HG03520 (cell line): ENCODE data around the gene SNRNP40.

Source experiments
- ATAC-seq: cut with Tn5 transposase; IDR thresholded peaks from one replicate; pipeline ENCODE4 v1.9.1; 2021; ENCODE audit warnings: mild to moderate bottlenecking, moderate library complexity; ENCODE audit not compliant: unreplicated experiment

Gene SNRNP40

DNA sequence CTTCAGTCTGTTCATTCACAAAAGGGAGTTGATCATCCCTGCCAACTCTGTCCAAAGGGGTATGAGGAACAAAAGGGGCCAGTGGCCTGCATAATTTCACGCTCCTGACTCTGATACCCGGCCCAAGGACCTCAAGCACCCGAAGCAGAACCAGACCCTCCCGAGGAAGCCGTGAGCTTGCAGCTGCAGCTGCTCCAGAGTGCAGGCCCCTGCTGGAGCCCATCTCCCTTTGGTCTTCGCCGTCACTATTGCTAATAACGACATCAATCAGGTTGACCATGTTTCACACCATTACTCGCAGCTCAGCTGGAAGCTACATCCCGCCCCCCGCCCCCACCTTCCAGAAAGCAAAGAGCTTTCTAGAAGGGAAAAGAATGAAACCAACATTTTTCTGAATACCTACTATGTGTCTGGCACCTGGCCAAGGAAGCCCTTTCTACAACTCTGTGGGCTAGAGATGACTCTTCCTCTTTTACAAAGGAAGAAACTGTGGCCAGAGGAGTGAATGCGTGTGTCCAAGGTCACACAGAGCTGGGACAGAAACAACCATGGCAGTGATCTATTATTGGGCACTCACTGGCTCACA is 62.4 kb downstream of the SNRNP40 start:
- no peak for ATAC-seq

DNA sequence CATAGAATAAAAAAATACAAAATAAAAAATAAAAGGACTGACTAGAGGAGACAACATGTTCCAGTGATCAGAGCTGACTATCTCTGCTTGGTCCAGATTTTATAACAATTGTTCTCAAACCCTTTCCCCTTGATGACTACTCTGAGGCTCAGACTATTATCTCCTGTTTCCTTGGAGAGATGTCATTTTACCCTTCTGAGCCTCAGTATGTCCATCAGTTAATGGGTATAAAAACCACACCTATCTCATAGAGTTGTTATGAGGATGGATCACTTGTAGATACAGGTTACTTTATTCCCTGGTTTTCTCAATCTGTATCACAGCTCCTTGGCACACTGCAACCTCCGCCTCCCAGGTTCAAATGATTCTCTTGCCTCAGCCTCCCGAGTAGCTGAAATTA is 63.9 kb downstream of the SNRNP40 start:
- no peak for ATAC-seq

DNA sequence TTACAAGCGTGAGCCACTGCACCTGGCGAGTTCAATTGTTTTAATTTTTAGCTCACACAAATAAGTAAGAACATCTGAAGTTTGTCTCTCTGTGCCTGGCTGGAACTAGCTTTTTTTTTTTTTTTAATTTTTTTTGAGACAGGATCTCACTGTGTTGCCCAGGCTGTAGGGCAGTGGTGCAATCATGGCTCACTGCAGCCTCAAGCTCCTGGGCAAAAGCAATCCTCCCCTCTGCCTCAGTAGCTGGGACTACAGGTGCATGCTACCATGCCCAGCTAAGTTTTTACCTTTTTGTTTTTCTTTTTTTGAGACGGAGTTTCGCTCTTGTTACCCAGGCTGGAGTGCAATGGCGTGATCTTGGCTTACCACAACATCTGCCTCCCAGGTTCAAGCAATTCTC is 64.8 kb downstream of the SNRNP40 start:
- ATAC-seq = no peak

DNA sequence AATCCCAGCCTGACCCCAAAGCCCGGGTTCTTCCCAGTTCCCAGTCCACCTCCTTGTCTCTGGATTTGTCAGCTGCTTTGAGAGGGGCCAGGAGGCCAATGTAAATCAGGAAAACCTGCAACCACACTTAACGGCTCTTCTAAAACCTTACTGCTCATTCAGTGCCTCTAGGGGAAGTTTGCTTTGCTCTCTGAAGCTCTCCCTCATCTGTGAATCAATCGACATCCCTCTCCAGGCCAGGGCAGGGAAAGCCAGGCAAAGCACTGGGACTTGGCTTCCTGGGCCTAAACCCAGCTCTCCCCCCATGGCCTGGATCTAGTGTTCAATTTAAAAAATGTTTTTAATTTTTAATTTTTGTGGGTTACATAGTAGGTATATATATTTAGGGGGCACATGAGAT is 66.2 kb downstream of the SNRNP40 start:
- no peak for ATAC-seq

GRCh38 chr1:31228986-31229385 is 67.6 kb downstream of the SNRNP40 start:
- ATAC-seq = no peak

DNA sequence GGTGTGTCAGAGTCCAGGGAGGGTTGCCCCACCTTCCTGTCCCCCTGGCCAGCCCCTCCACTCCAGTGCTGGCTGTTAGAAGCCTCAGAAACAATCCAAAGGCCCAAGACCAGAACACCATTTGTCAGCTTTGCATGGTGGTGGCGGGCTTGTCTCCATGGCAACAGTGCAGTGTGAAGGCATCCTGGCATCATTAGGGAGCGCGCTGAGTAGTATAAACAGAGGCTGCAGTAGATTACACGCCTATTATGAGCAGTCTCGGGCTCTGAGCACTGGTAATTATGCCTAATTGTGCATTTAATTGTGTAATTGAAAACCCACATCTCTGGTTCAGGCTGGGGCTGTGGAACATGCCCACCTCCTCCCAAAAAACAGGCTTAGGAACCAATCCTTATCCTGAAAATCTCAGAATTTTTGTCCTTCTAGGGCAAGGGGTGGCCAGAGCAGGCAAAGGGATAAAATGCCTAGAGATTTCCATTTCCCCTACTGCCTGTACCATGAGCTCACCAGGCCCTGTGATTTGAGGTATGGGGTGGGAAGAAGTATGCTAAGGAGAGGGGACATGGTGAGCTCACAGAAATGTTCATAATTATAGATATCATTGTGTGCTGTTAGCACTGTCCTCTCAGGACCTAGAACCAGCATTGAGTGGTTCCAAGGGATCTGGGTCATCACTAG is 68.6 kb downstream of the SNRNP40 start:
- no peak for ATAC-seq

GRCh38 chr1:31224068-31224467 is 72.5 kb downstream of the SNRNP40 start:
- ATAC-seq = no peak

GRCh38 chr1:31222176-31222575 is 74.4 kb downstream of the SNRNP40 start:
- ATAC-seq = no peak

- ATAC-seq = no peak
These were observed 75.5 kb downstream of the SNRNP40 start for GRCh38 chr1:31221072-31221471.

GRCh38 chr1:31219489-31219888 is 77.1 kb downstream of the SNRNP40 start:
- ATAC-seq = no peak

DNA sequence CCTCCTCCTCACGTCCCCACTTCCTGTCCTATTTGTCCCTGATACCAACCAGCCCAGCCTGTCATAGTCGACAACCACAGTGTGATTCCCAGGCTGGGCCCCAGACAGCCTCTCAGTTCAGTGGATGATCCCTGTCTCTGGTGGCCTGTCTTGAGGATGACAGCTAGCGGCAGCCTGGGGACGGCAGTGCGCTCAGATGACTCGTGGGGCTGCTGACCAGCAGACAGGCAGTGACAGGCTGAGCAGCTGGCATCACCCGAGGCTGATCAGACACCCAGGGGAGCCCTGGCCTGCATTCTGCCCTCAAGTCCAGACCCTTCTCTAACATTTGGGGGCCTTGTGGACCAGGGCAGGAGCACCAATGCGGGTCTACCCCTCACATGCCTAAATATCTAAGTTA is 77.9 kb downstream of the SNRNP40 start:
- no peak for ATAC-seq

DNA sequence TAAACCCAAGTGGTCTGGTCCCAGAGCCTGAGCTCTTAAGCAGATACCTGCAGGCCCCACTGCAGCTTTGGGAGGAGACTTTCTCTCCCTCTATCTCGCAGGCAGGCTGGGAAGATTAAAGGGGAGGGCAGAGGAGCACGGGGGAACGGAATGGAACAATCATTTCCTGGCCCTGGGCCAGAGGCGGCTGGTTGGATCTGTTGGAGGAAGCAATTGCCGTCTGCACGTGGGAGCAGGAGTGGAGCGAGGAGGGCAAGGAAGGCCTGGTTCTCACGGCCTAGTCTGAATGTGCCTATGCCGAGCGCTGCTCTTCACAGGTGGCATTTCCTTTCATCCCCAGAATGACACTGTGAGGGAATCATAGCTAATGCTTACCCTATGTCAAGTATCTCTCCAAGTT is 80.6 kb downstream of the SNRNP40 start:
- ATAC-seq = no peak

- ATAC-seq = no peak
These were observed 81.5 kb downstream of the SNRNP40 start for GRCh38 chr1:31215065-31215570.

- ATAC-seq = no peak
These were observed 82.1 kb downstream of the SNRNP40 start for GRCh38 chr1:31214316-31215064.
